HG03064 (cell line): Measurements from ENCODE around the gene ZNF566.
"Not testable (repeated sequence)": the region's sequence is repeated elsewhere in the genome, so short reads cannot be mapped to it uniquely, and the experiment has no call there.

Source experiments
- ATAC-seq: cut with Tn5 transposase; IDR thresholded peaks from one replicate; pipeline ENCODE4 v1.9.1; 2021; ENCODE audit warnings: low read depth; ENCODE audit not compliant: unreplicated experiment

ZNF566 gene

GRCh38 chr19:36489118-36489919, at the start of gene ZNF566:
TSS of gene ZNF566 (minus strand) at chr19:36489561. CDS start at chr19:36476557, 13,004 bp downstream.
- ATAC-seq, result peak; percentile 72

DNA sequence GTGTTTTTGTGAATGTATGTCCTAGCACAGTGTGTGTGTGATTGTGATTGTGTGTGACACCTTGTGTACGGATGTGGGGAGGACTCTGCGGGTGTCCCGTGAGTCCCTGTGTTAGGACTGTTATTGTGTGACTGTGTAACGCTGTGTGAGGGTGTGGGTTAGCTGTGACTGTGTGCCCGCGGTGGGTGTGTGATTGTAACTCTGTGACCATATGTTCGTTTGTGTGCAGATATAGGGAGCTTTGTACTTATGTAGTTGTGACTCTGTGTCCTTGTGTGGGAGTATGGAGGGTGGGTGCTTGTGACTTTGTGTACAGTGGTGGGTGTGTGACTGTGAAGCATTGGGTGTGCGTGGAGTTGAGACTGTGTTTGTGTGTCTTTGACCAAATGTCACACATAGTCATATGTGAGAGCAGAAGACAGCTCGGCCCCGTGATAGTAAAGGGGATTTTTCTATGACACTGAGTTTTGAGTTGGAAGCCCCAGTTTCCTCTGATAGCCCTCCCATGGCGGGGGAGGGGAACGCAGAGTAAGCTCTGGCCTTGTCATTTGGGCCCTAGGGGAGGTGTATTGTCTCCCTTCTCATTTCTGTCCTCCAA, 39.7 kb upstream of the ZNF566 start:
- ATAC-seq, result peak; percentile 6

DNA sequence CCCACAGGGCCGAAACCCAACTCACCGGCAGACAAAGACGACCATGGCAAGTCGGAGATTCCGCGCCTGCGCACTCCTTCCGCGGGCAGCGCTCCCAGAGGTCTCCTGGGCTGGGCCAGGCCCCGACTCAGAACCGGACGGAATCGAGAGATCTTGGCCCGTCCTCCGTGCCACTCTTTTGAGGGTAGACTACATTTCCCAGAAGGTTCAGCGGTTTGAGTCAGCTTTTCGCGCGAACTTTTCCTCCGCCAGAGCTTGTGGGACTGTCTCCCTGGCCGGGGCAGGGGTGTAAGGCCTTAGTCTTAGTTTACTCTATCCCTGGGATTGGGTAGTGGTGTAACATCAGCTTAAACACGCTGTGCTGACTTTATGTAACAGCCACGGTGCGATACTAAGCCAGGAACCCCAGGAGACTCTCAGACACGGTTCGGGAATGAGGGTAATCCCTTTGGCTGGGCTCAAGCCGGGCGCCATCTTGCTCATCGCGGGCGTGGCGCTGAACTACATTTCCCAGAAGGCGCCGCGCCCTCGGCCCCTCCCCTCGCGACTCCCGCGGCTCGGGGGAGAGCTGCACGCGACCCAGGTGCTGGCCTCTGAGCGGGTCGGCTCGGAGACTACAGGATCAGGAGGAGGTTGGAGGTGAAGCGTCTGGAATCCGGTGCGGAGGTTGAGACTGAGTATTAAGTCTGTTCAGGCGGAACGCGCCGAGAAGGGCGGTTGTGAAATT, 39.0 kb upstream of the ZNF566 start, which contains the start of gene ZNF260:
ZNF260 (minus strand) TSS at position 78 of the 727 bp plus-strand sequence. CDS start 13,033 bp downstream, outside the sequence.
- ATAC-seq, result peak; percentile 81

- ATAC-seq, result no peak
Measured at GRCh38 chr19:36527873-36528193, 38.5 kb upstream of the ZNF566 start.

- no peak for ATAC-seq
Measured at GRCh38 chr19:36527341-36527740, 38.0 kb upstream of the ZNF566 start.

DNA sequence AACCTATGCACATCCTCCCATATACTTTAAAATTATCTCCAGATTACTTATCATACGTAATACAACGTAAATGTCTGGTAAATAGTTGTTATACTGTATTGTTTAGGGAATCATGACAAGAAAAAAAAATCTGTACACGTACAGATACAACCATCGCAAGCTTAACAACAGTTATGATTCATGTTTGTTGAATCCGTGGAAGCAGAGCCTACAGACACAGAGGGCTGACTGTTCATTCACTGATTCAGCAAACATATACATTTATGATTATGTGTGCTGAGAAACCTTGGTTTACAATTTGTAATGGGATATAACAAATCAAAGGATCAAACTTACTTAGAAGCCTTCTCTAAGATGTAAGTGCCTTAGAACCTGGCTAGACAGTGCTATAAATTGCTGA, 37.2 kb upstream of the ZNF566 start:
- no peak for ATAC-seq

DNA sequence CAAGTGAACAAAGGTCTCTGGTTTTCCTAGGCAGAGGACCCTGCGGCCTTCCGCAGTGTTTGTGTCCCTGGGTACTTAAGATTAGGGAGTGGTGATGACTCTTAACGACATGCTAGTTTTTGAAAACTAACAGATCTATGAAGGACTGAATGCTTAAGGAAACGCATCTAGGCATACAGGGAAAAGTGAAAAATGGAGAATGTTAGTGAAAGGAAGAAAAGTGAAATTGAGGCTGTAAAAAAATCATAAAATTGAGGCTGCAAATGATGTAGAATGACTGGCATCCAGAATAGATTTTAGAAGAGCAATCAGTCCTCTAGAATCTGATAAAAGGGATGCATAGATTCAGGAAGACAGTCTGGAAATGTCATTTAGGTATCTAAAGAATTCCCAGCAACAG, 35.3 kb upstream of the ZNF566 start:
- ATAC-seq, result no peak

DNA sequence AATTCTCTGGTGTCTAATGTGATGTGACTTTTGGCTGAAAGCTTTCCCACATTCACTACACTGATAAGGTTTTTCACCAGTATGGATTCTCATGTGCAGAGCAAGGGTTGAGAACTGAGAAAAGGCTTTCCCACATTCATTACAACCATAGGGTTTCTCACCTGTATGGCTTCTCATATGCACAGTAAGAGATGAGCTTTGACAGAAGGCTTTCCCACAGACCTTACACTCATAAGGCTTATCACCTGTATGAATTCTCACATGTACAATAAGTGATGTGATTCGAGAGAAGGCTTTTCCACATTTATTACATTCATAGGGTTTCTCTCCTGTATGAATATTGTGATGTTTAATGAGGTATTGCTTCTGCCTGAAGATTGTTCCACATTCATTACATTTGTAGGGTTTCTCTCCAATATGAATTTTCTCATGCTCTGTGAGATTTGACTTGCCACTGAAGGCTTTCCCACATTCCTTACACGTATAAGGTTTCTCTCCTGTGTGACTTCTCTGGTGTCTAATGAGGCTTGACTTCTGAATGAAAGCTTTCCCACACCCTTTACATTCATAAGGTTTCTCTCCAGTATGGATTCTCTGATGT, 24.8 kb upstream of the ZNF566 start:
- no peak for ATAC-seq

DNA sequence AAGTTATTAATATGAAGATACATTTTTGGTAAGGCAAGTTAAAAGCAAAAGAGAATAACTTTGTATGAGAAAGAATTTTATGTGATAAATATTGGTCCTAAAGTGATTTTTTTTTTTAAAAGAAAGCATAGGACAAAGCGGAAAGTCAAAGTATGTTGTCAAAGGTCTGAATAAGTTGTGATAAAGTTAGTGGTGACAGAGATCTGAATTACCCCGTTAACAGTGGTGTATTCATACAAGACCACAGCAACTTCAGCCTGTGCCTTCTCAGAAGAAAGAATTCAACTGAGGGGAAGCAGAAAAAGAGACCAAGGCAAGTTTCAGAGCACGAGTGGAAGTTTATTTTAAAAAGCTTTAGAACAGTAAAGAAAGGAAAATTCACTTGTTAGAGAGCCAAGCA, 19.0 kb upstream of the ZNF566 start:
- no peak for ATAC-seq

- ATAC-seq, result no peak
Measured at GRCh38 chr19:36501973-36502372, 12.6 kb upstream of the ZNF566 start.

- no peak for ATAC-seq
Measured at GRCh38 chr19:36497001-36497400, 7.6 kb upstream of the ZNF566 start.

DNA sequence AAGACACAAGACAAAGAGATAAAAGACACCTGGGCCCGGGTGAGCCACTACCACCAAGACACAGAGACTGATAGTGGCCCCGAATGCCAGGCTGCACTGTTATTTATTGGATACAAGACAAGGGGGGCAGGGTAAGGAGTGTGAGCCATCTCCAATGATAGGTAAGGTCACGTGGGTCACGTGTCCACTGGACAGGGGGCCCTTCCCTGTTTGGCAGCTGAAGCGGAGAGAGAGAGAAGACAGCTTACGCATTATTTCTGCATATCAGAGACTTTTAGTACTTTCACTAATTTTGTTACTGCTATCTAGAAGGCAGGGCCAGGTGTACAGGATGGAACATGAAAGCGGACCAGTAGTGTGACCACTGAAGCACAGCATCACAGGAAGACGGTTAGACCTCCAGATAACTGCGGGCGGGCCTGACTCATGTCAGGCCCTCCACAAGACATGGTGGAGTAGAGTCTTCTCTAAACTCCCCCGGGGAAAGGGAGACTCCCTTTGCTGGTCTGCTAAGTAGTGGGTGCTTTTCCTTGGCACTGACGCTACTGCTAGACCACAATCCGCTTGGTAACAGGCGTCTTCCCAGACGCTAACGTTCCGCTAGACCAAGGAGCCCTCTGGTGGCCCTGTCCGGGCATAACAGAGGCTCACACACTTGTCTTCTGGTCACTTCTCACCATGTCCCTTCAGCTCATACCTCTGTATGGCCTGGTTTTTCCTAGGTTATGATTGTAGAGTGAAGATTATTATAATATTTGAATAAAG, 3.5 kb upstream of the ZNF566 start:
- ATAC-seq, result not testable (repeated sequence)

GRCh38 chr19:36490846-36491245, 1.5 kb upstream of the ZNF566 start:
- not testable (repeated sequence) for ATAC-seq

DNA sequence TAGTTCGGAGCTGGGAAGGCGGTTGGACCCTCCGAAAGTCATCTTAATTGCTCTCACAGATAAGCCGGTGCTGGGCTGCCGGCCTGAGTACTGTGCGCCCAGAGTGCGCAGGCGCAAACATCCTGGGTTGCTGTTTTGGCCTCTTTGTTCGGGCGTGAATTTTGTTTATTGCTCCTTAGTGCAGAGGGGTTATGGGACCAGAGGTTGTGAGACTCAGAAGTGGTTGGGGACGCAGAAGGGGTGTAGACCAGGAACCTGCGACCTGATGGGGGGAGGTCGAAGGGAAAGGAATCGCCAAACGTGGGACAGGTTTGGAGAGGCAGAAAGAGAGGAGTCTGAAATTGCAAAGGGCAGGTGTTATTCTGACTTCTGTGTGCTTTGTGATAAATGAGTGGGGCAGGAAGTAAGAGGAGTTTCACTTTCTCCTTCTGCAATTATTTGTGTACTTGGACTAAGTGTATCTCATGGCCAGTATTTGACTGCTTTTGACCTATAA, 607 bp upstream of the ZNF566 start:
- ATAC-seq, result no peak

- peak; percentile 12 for ATAC-seq
Measured at GRCh38 chr19:36488846-36489117, 579 bp downstream of the ZNF566 start.

- no peak for ATAC-seq
Measured at GRCh38 chr19:36488118-36488845, 1.1 kb downstream of the ZNF566 start.

DNA sequence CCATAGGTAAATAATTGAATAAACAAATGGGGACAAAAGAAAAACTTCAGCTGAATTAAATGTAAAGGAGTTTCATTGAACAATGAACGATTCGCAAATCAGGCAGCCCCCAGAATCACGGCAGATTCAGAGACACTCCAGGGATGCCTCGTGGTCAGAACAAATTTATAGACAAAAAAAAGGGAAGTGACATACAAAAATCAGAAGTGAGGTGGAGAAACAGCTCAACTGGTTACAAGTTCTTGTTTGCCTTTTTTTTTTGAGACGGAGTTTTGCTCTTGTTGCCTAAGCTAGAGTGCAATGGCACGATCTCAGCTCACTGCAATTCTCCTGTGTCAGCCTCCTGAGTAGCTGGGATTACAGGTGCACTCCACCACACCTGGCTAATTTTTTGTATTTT, 5.7 kb downstream of the ZNF566 start:
- ATAC-seq, result no peak

DNA sequence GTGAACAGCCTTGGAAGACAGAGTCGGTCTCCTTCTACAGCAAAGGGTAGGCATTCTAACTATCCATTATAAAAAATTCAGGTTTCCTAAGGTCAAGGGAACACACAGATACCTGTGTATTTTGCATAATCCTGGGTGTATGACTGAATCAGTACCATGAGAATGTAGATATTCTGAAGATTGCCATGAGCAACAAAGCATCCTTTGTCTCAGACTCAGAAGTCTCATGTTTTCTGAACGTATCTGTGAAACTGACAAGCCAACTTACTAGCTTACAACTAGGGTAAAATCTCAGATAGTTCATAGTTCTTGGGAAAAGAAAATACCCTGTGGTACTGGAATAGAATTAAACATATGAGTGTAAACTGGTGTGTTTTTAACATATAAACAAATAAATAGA, 6.5 kb downstream of the ZNF566 start:
- ATAC-seq, result no peak

DNA sequence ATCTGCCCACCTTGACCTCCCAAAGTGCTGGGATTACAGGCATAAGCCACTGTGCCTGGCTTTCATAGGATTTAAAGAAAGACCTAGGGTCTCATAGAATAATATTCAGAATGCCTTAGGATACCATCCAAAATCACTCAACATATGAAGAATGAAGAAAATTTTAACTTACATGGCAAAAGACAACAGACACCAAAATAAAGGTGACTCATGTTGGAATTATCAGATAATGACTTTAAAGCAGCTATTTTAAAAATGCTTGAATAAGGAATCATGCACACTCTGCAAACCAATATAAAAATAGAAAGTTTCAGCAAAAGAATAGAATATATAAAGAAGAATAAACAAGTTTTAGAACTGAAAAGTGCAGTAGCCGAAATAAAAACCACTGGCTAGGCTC, 29.3 kb downstream of the ZNF566 start:
- no peak for ATAC-seq

- ATAC-seq, result no peak
Measured at GRCh38 chr19:36456831-36457230, 32.5 kb downstream of the ZNF566 start.
